Measurements from ENCODE around the gene PCDHGC3. TPM values are rescaled to one million over a fixed set of nuclear protein-coding genes. Genes with fewer than 3 reads are reported as not detected.

The PCDHGC3 gene
- total RNA-seq (2022), result 17.3 and 31.7 TPM in 2 replicates
- percentile 73 among the genes with signal in this experiment for Bru-seq, nascent RNA
- BruChase-seq, experiment 1, labeled RNA remaining after a 6-hour chase, result percentile 95 among the genes with signal in this experiment
- percentile 83 among the genes with signal in this experiment for BruChase-seq, experiment 2, labeled RNA remaining after a 2-hour chase
- long read RNA-seq, full-length matches to known transcripts, result 26 of 34 reads
- long read RNA-seq, partial matches to known transcripts, result 7 of 34 reads
- long read RNA-seq, other reads (novel, unspliced or antisense), result 1 of 34 reads

GRCh38 chr5:141475625-141476131, at the start of gene PCDHGC3:
Gene PCDHGC3 (plus strand): TSS chr5:141475966. CDS start chr5:141476117, 151 bp downstream.
- Mint-ChIP-seq H3K4me3 (ENCODE audit: unreplicated experiment) (peak within 1 kb of the TSS; percentile 94), H3K27ac (ENCODE audit: low read depth, unreplicated experiment) (peak within 1 kb of the TSS; percentile 84), H3K9me3 (ENCODE audit: unreplicated experiment) (no peaks in the 10 kb centered on the region), H3K36me3 (ENCODE audit: insufficient read depth, unreplicated experiment) (peaks cover 28% of the 10 kb centered on the region), H3K4me1 (ENCODE audit: insufficient read depth, unreplicated experiment) (peaks cover 18% of the 10 kb centered on the region), H3K27me3 (ENCODE audit: insufficient read depth, unreplicated experiment) (no peaks in the 10 kb centered on the region)
- DNase-seq (ENCODE audit: unreplicated experiment), result peak; percentile 98
- intact Hi-C loops (cut with micrococcal nuclease), result loop anchor here (1.0 to 2.0 kb wide), 4 partner anchors 34 to 253 kb away; partner anchors contain the start of gene PCDHB14
- POLR2A ChIA-PET, result interaction anchor here (0.6 to 4.5 kb wide), 19 partner anchors 11 to 435 kb away, joined by 3 to 82 read pairs (median 6); partner anchors contain the start of genes PCDHGA10, PCDHGC5 and TAF7
- BruUV-seq (replicated peaks), result no TSS peak
- CTCF ChIA-PET, result interaction anchor here (0.6 to 4.8 kb wide), 32 partner anchors 8 to 602 kb away, joined by 3 to 75 read pairs (median 5); partner anchors contain the start of genes DIAPH1, PCDHB10, PCDHB14 and PCDHGA10
- peak; percentile 55 for TF ChIP-seq CTCF (IDR thresholded peaks at IDR 0.05; ENCODE audit: unreplicated experiment)

- H3K27ac Mint-ChIP-seq (ENCODE audit: low read depth, unreplicated experiment), result no peak overlapping the region
- CTCF ChIA-PET, result no interaction called here
Measured at GRCh38 chr5:141427783-141428426, 47.9 kb upstream of the PCDHGC3 start.

DNA sequence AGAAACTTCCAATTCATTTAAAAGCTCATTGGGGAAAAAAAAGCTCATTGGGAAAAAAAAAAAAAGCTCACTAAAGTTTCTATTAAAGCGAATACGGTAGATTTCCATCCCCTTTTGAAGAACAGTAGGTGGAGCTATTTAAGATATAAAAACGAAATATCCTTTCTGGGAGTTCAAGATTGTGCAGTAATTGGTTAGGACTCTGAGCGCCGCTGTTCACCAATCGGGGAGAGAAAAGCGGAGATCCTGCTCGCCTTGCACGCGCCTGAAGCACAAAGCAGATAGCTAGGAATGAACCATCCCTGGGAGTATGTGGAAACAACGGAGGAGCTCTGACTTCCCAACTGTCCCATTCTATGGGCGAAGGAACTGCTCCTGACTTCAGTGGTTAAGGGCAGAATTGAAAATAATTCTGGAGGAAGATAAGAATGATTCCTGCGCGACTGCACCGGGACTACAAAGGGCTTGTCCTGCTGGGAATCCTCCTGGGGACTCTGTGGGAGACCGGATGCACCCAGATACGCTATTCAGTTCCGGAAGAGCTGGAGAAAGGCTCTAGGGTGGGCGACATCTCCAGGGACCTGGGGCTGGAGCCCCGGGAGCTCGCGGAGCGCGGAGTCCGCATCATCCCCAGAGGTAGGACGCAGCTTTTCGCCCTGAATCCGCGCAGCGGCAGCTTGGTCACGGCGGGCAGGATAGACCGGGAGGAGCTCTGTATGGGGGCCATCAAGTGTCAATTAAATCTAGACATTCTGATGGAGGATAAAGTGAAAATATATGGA, 45.2 kb upstream of the PCDHGC3 start, which contains the start of gene PCDHGA12:
Gene PCDHGA12 (plus strand): TSS at position 176 of the 782 bp plus-strand sequence. CDS start 253 bp downstream, at position 429.
- peak within 1 kb of the TSS; percentile 19 for H3K4me3 Mint-ChIP-seq (ENCODE audit: unreplicated experiment)
- BruUV-seq (replicated peaks), result no TSS peak
- H3K9me3 Mint-ChIP-seq (ENCODE audit: unreplicated experiment), result peaks cover 58% of the 10 kb centered on the region
- peak; percentile 89 for DNase-seq (ENCODE audit: unreplicated experiment)
- no peaks in the 10 kb centered on the region for H3K4me1 Mint-ChIP-seq (ENCODE audit: insufficient read depth, unreplicated experiment)
- intact Hi-C loops (cut with micrococcal nuclease), result loop anchor here (1.0 kb wide), 1 partner anchor 94 kb away; no protein-coding TSS in a partner anchor
- no peak within 1 kb of the TSS for H3K27ac Mint-ChIP-seq (ENCODE audit: low read depth, unreplicated experiment)
- peak; percentile 30 for TF ChIP-seq CTCF (IDR thresholded peaks at IDR 0.05; ENCODE audit: unreplicated experiment)
- CTCF ChIA-PET, result interaction anchor here (0.5 to 1.4 kb wide), 9 partner anchors 8 to 244 kb away, joined by 3 to 9 read pairs (median 3); partner anchors contain the start of genes PCDHGA11, PCDHGB7 and PCDHGC3
- POLR2A ChIA-PET, result interaction anchor here (0.7 to 1.0 kb wide), 3 partner anchors 9 to 46 kb away, joined by 3 read pairs; no protein-coding TSS in a partner anchor
- H3K27me3 Mint-ChIP-seq (ENCODE audit: insufficient read depth, unreplicated experiment), result no peaks in the 10 kb centered on the region
- no peaks in the 10 kb centered on the region for H3K36me3 Mint-ChIP-seq (ENCODE audit: insufficient read depth, unreplicated experiment)

More at GRCh38 chr5:141427783-141428426, 47.9 kb upstream of the PCDHGC3 start:
- no TSS peak for BruUV-seq (replicated peaks)
- DNase-seq (ENCODE audit: unreplicated experiment), result no peak
- intact Hi-C loops (cut with micrococcal nuclease), result no loop called here
- POLR2A ChIA-PET, result interaction anchor here (1.2 kb wide), 1 partner anchor 10 kb away, joined by 4 read pairs; no protein-coding TSS in a partner anchor
- H3K4me1 Mint-ChIP-seq (ENCODE audit: insufficient read depth, unreplicated experiment), result no peaks in the 10 kb centered on the region
- H3K9me3 Mint-ChIP-seq (ENCODE audit: unreplicated experiment), result peaks cover 45% of the 10 kb centered on the region
- no peaks in the 10 kb centered on the region for H3K36me3 Mint-ChIP-seq (ENCODE audit: insufficient read depth, unreplicated experiment)
- H3K4me3 Mint-ChIP-seq (ENCODE audit: unreplicated experiment), result no peak overlapping the region
- no peak for TF ChIP-seq CTCF (IDR thresholded peaks at IDR 0.05; ENCODE audit: unreplicated experiment)
- no peaks in the 10 kb centered on the region for H3K27me3 Mint-ChIP-seq (ENCODE audit: insufficient read depth, unreplicated experiment)

Data from MCF 10A (cell line).